Sigmoid colon (tissue), 7 donors: ENCODE measurements around the gene EXOC3L4. TPM values are rescaled to one million over a fixed set of nuclear protein-coding genes. Genes with fewer than 3 reads are reported as not detected.

ENCODE experiments used
- DNase-seq: peaks from one replicate; pipeline ENCODE4 v3.0.0-alpha.2; 2019
- H3K27ac ChIP-seq, 4 donors: fragments of 200-600 bp; sonication (generic); one replicate each; pipeline ENCODE4 v1.5.1; 2016 to 2019; ENCODE audit warnings: mild to moderate bottlenecking in 1 of 4
- H3K27me3 ChIP-seq, 3 donors: fragments of 200-600 bp; sonication (generic); one replicate each; pipeline ENCODE4 v1.5.1; 2019; ENCODE audit warnings: mild to moderate bottlenecking in 1 of 3
- H3K36me3 ChIP-seq, 4 donors: fragments of 200-600 bp; sonication (generic); one replicate each; pipeline ENCODE4 v1.5.1; 2016 to 2019
- H3K4me1 ChIP-seq, 4 donors: fragments of 200-600 bp; sonication (generic); one replicate each; pipeline ENCODE4 v1.5.1; 2017 to 2019
- H3K4me3 ChIP-seq, 4 donors: fragments of 200-600 bp; sonication (generic); one replicate each; pipeline ENCODE4 v1.5.1; 2017 to 2019; ENCODE audit warnings: mild to moderate bottlenecking in 2 of 4, moderate library complexity in 1 of 4
- H3K9me3 ChIP-seq, 4 donors: fragments of 200-600 bp in 3 of 4; sonication (generic) in 3 of 4; one replicate each; pipeline versions ENCODE4 v1.5.1 to v1.6.1; 2013 to 2019
- EP300 ChIP-seq, 4 donors: sonication (generic); formaldehyde crosslinking; IDR thresholded peaks; one replicate each; pipeline ENCODE4 v1.6.1; 2017; ENCODE audit warnings: antibody characterized with exemption in 4 of 4
- POLR2A ChIP-seq, 2 donors: fragments of 450-650 bp; IDR thresholded peaks; one replicate each; pipeline ENCODE4 v1.6.1; 2016; ENCODE audit warnings: antibody characterized with exemption in 2 of 2, mild to moderate bottlenecking in 2 of 2, moderate library complexity in 2 of 2
- POLR2AphosphoS5 ChIP-seq, 4 donors: sonication (generic); formaldehyde crosslinking; IDR thresholded peaks; one replicate each; pipeline ENCODE4 v1.6.1; 2017; ENCODE audit warnings: antibody characterized with exemption in 4 of 4
- WGBS, 2 donors: extraction: QIAGEN DNeasy Blood & Tissue Kit; methylation state at CpG; one replicate each; pipeline ENCODE4 v1.1.7; 2013; 5-methylcytosine and 5-hydroxymethylcytosine counted together
- intact Hi-C: fragments of 100-400 bp; cut with DNase I; formaldehyde crosslinking; loops from one replicate; pipeline ENCODE4 v1.15.1; 2023
- polyA plus RNA-seq, 3 donors: library from polyadenylated mRNA; stranded (reverse); fragments of 200-250 nt; gene quantifications; one replicate each; pipeline ENCODE4 v1.2.3, GENCODE V29; 2013
- total RNA-seq, 4 donors: library from RNA; depleted of rRNA; stranded (reverse); fragments of >200 nt; gene quantifications; one replicate each; pipeline ENCODE4 v1.1.0, GENCODE V29; 2016
- TF ChIP-seq, protein P1 (sequence below), 4 experiments: fragments of 450-650 bp in 3 of 4; fragments of 200-600 bp in 1 of 4; IDR thresholded peaks; one replicate each; pipeline ENCODE4 v1.5.1; 2016 to 2019; ENCODE audit warnings: antibody characterized with exemption in 4 of 4, mild to moderate bottlenecking in 3 of 4, moderate library complexity in 2 of 4
- donor health status: healthy with polysubstance abuse.
- donor health status: Bipolar disorder and iron deficiency.
- donor health status: healthy.

The EXOC3L4 gene
- total and polyA plus RNA-seq, 7 donors: 0.36 to 23.8 (median 1.8) TPM

DNA sequence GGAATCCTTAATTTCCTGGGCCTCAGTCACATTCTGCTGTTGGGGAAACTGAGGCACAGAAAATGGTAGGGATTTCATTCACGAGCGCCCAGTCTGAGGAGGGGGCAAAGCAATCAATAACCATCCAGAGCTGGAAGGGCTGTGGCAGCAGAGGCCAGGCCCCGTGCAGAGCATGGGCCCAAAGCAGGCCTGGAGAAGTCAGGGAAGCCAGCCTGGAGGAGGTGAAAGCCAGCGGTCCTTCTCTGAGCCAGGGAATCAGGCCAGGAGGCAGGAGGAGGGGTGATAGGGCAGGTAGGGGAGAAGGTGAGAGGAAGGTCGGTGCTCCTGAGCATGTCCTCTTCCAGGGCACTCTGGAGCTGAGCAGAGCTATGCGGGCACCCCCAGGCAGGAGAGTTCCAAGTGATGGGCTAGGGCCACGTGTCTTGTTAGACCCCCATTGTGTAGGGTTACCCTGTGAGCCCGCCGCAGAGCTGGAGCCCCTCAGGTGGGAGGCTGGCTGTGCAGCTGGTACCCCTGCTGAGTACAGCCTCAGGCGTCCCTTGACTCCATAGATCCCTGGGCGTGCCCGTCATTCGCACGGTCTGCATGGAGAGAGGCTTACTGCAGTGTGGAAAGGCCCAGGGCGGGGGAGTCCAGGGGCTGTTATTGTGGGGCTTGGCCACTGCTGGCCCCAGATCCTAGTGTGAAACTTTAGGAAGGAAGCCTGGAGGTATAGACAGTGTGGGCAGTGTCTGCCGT lies 33.5 kb downstream of the EXOC3L4 start:
- 78 to 92% methylated on average over 16 of the region's 16 CpGs for WGBS, 2 donors
- no peak for DNase-seq
- intact Hi-C loops: loop anchor here (5.0 kb wide), 1 partner anchor 59 kb away; no protein-coding TSS in a partner anchor
- H3K4me1 ChIP-seq: peaks cover 0 to 90% (median 71%) of the 10 kb centered on the region in 4 donors
- TF ChIP-seq POLR2A (IDR thresholded peaks at IDR 0.05): no peak
- no peak for TF ChIP-seq EP300 (IDR thresholded peaks at IDR 0.05)
- no peak overlapping the region for H3K4me3 ChIP-seq
- peak overlapping the region in 1 of 4 donors; percentile 27 for H3K27ac ChIP-seq
- H3K9me3 ChIP-seq: no peaks in the 10 kb centered on the region
- H3K27me3 ChIP-seq: peaks cover 0 to 8% (median 3%) of the 10 kb centered on the region in 3 donors
- peaks cover 0 to 20% (median 4%) of the 10 kb centered on the region in 4 donors for H3K36me3 ChIP-seq

DNA sequence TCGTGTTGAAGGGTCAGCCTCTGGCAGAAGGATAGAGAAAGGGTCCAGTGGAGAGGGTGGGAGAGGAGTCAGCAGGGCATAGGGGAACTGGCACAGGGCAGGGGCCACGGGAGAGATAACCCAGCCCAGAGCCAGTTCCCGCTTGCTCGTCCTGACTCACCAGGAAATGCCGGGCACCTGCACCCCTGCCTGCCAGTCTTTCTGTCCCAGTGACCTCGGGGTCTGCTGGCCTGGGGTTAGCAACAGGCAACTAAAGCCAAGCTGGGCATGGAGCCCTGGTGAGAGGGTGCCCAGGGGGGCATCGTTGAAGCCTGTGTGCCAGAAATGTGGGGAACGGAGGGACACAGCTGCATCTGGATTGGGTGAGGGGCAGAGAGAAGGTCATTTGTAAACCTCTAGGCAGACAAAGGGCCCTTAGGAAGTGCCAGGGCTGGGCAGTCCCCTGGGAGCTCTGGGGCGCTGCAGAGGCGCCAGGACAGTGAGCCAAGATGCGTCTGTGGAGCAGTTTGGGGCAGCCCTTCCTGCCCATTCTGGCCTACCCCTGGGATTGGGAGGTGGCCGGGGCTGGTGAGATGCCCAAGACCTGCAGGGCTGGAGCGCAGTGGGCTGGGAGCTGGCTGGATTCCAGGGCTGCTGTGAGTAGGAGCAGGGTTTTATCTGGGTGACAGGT lies 34.2 kb downstream of the EXOC3L4 start:
- TF ChIP-seq POLR2A (IDR thresholded peaks at IDR 0.05) (no peak), EP300 (IDR thresholded peaks at IDR 0.05) (no peak), POLR2AphosphoS5 (IDR thresholded peaks at IDR 0.05) (no peak)
- TF ChIP-seq, protein P1, sequence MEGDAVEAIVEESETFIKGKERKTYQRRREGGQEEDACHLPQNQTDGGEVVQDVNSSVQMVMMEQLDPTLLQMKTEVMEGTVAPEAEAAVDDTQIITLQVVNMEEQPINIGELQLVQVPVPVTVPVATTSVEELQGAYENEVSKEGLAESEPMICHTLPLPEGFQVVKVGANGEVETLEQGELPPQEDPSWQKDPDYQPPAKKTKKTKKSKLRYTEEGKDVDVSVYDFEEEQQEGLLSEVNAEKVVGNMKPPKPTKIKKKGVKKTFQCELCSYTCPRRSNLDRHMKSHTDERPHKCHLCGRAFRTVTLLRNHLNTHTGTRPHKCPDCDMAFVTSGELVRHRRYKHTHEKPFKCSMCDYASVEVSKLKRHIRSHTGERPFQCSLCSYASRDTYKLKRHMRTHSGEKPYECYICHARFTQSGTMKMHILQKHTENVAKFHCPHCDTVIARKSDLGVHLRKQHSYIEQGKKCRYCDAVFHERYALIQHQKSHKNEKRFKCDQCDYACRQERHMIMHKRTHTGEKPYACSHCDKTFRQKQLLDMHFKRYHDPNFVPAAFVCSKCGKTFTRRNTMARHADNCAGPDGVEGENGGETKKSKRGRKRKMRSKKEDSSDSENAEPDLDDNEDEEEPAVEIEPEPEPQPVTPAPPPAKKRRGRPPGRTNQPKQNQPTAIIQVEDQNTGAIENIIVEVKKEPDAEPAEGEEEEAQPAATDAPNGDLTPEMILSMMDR (IDR thresholded peaks at IDR 0.05): no peak
- Histone ChIP-seq H3K27me3 (peaks cover 0 to 1% (median 0%) of the 10 kb centered on the region in 3 donors), H3K4me3 (no peak overlapping the region), H3K9me3 (no peaks in the 10 kb centered on the region), H3K4me1 (peaks cover 0 to 85% (median 65%) of the 10 kb centered on the region in 4 donors), H3K36me3 (peaks cover 0 to 27% (median 5%) of the 10 kb centered on the region in 4 donors), H3K27ac (peak overlapping the region in 2 of 4 donors; percentile 11 to 27)
- 52 to 77% methylated on average over 13 of the region's 13 CpGs for WGBS, 2 donors
- DNase-seq: no peak
- intact Hi-C loops: loop anchor here (5.0 kb wide), 1 partner anchor 59 kb away; no protein-coding TSS in a partner anchor

DNA sequence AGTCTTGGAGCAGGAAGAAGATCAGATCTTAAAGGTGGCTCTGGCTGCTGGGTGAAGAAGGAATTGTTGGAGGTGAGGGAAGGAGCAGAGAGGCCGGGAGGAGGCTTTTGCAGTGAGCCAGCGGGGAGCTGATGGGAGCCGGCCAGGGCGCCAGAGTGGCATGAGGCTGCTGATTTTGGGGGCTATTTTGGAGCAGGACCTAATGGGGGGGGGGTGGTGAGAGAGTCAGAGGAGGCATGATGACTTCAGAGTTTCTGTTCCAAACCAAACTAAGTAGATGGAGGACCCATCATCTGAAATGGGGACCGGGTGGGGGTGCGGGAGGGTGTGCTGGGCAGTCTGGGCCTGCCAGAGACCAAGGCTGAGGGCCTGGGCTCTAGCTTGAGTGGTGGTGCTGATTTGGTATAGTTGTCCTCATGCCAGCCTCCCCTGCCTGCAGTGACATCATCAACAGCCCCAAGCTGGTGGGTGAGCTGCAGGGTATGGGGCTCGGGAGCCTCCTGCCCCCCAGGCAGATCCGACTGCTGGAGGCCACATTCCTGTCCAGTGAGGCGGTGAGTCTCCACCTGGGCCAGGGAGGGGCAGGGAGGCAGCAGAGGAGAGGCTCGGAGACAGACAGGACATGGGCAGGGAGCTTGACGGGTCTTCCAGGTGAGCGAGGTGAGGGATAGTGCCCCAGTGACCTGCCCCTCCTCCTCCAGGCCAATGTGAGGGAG lies 34.9 kb downstream of the EXOC3L4 start:
- H3K27me3 ChIP-seq: no peaks in the 10 kb centered on the region
- intact Hi-C loops: loop anchor here (5.0 kb wide), 1 partner anchor 58 kb away; no protein-coding TSS in a partner anchor
- no peak overlapping the region for H3K4me3 ChIP-seq
- DNase-seq: no peak
- TF ChIP-seq POLR2AphosphoS5 (IDR thresholded peaks at IDR 0.05) (no peak), POLR2A (IDR thresholded peaks at IDR 0.05) (no peak), EP300 (IDR thresholded peaks at IDR 0.05) (no peak)
- TF ChIP-seq, protein P1 (IDR thresholded peaks at IDR 0.05): no peak
- peaks cover 0 to 78% (median 58%) of the 10 kb centered on the region in 4 donors for H3K4me1 ChIP-seq
- H3K9me3 ChIP-seq: no peaks in the 10 kb centered on the region
- H3K27ac ChIP-seq: no peak overlapping the region
- H3K36me3 ChIP-seq: peaks cover 0 to 34% (median 5%) of the 10 kb centered on the region in 4 donors
- 88 to 92% methylated on average over 12 of the region's 12 CpGs for WGBS, 2 donors

DNA sequence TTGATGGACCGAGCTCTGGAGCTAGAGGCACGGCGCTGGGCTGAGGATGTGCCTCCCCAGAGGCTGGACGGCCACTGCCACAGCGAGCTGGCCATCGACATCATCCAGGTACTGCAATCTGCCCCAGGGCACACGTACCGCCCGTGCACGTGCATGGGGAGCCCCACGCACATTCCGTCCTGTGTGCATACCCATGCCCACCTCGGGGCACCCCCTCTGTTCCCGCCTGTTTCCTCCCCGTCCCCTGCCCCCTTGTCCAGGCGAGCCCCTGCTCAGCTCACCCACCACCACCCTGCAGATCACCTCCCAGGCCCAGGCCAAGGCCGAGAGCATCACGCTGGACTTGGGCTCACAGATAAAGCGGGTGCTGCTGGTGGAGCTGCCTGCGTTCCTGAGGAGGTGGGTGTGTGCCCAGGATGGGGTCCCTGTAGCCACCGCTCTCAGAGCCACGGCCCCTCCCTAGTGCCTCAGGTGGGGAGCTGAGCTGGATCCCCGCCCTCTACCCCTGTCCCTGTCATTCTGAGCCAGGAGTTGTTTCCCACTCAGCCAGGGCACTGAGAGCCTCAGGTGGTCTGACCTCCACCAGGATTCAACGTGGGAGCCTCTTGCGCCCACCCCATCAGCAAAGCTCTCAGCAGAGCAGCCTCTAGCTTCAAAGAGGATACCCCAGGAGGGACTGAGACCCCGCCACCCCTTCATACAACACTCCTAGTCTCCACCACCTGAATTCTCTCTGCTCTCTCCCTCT lies 35.7 kb downstream of the EXOC3L4 start:
- Histone ChIP-seq H3K4me3 (no peak overlapping the region), H3K36me3 (peaks cover 0 to 40% (median 5%) of the 10 kb centered on the region in 4 donors), H3K27ac (peak overlapping the region; percentile 49 to 74 (median 66)), H3K27me3 (no peaks in the 10 kb centered on the region), H3K4me1 (peaks cover 0 to 72% (median 50%) of the 10 kb centered on the region in 4 donors), H3K9me3 (no peaks in the 10 kb centered on the region)
- no peak for TF ChIP-seq POLR2A (IDR thresholded peaks at IDR 0.05)
- no peak for TF ChIP-seq POLR2AphosphoS5 (IDR thresholded peaks at IDR 0.05)
- no peak for TF ChIP-seq EP300 (IDR thresholded peaks at IDR 0.05)
- TF ChIP-seq, protein P1 (IDR thresholded peaks at IDR 0.05): no peak
- no peak for DNase-seq
- intact Hi-C loops: no loop called here
- WGBS, 2 donors: 87 to 90% methylated on average over 26 of the region's 26 CpGs
